Middle frontal gyrus (tissue), 1 donor: ENCODE data around the gene FBXO42.

Source experiments
- DNase-seq: peaks from one replicate; pipeline ENCODE4 v3.0.0-alpha.2; 2015; ENCODE audit warnings: low spot score; ENCODE audit errors: extremely low spot score

FBXO42 gene

GRCh38 chr1:16244650-16245285 lies 107.5 kb downstream of the FBXO42 start:
- no peak for DNase-seq

DNA sequence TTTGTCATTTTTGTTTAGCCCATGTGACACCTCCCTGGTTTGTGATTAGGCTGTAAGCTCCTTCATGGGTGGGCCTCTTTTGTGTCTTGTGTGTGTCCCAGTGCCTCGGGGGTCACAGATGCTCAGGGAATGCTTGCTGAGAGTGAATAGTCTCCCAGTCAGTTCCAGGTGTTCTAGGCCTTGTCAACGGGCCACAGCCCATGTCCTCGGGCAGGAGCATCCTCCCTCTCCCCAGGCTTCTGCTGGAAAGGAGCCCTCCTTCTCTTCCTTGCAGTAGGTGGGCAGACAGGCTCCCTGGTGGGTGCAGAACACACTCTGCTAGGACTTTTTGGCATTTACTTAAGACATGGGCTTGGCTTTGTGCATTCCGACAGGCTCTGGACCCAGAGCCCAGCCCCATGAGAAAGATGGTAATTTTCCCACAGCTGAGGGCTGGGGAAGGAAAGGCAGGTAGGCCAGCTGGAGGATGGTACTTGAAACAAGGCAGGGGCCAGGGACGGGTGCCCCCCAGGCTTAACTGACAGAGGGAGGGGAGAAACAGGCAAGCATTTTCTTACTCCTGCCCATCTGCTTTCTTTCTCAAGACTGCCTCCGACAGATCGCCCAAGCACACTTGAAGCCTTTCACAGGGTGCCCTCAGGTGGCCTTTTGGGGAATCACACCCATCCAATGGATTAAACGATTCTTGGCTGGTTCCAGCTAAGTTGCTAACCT lies 108.2 kb downstream of the FBXO42 start:
- peak; percentile 72 for DNase-seq

- no peak for DNase-seq
These were observed 109.1 kb downstream of the FBXO42 start for GRCh38 chr1:16243215-16243610.

GRCh38 chr1:16242556-16243214 lies 109.6 kb downstream of the FBXO42 start:
- no peak for DNase-seq

- no peak for DNase-seq
These were observed 111.0 kb downstream of the FBXO42 start for GRCh38 chr1:16241221-16241708.

DNA sequence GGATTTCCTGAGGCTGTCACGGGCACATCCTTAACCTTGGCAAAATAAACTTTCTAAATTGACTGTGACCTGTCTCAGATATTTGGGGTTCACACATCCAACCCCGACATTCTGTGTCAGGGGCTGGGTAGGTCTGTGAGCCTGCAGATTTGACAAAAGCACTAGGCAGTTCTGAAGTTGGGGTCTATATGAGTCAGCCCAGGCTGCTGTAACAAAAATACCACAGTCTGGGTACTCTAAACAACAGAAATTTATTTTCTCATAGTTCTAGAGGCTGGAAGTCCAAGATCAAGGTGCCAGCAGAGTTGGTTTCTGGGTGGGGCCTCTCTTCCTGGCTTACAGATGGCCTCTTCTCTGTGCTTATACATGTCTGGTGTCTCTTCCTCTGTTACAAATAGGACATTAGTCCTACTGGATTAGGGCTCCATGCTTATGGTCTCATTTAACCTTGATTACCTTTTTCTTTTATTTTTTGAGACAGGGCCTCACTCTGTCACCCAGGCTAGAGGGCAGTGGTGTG lies 112.2 kb downstream of the FBXO42 start:
- DNase-seq = no peak

DNA sequence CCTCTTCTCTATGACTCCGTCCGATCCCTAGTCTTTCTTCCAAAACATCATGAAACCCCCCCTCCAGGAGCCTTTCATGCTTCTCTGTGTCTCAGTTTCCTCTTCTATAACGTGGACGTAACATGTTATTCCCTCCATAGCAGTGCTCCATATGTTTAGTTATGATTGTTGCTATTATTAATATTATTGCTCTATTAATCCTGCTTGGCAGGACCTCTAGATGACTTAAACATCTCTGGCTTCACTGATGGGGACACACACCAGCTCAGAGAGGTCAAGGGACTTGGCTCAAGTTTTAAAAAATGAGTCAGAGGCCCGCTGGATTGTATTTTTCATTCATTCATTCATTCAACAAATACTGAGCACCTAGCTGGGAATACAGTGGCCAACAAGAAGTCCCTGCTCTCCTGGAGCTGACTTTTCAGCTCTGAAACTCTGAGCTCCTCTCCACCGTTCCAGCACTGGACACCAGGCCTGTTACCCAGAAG lies 114.9 kb downstream of the FBXO42 start:
- DNase-seq = no peak

GRCh38 chr1:16236511-16237342 lies 115.6 kb downstream of the FBXO42 start, which contains the start of gene CPLANE2:
Gene CPLANE2, minus strand, starts transcription at chr1:16237183. Its CDS starts 441 bp downstream, at chr1:16236742.
- DNase-seq = peak; percentile 82

DNA sequence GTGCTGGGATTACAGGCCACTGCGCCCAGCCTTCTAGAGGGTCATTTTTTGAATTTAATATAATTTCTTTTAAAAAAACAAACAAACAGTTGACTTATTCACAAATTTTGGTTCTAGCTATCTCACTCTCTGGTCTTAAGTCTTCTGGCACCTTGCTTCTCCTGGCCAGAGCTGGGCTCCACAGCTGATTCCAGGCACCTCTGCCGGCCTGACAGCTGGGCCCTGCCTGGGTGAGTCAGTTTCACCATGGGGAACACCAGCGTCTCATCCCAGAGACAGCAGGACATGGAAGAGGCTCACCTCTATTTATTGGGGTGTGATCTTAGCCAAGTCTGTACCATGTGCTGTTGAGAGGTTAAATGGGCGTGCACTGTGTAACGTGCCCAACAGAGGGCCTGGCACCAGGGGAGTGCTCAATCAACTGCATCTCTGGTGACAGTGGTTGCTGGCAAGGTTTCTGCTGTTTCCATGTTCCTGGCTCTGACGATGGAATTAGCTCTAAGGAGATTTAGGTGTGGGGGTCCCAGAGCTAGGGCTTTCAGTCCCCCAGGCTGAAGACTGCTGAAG lies 116.3 kb downstream of the FBXO42 start:
- no peak for DNase-seq

DNA sequence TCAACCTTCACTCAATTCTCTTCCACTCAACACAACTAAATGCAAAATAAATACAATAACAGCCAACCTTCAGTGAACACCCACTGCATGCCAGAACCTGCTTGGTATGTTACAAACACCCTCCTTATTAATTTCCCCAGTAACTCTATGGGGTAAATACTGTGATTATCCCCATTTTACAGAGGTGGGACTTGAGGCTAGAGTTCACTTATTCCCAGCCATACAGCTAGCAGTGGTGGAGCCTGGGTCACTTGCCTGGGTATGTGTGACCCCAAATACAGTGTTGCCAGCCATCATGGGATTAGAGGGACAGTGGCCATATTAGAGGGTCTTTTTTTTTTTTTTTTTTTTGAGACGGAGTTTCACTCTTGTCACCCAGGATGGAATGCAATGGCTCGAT lies 116.9 kb downstream of the FBXO42 start:
- DNase-seq = no peak

DNA sequence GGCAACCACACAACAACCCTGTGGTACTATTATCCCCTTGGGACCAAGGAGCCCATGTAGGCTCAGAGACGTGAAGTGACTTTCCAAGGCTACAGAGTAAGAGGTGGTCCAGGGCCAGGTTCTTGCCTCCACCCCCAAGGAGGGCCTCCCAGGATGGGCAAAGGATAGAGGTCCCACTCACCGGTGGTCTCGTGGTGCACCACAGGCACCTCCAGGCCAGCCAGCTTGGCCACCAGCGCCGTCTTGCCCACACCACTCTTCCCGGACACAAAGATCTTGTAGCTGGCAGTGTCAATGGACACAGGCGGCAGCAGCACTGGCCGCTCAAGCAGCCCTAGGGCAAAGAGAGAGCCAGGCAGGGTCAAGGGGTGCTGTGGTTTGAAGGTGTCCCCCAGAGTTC lies 118.8 kb downstream of the FBXO42 start:
- no peak for DNase-seq

GRCh38 chr1:16232316-16232710 lies 120.0 kb downstream of the FBXO42 start:
- no peak for DNase-seq

DNA sequence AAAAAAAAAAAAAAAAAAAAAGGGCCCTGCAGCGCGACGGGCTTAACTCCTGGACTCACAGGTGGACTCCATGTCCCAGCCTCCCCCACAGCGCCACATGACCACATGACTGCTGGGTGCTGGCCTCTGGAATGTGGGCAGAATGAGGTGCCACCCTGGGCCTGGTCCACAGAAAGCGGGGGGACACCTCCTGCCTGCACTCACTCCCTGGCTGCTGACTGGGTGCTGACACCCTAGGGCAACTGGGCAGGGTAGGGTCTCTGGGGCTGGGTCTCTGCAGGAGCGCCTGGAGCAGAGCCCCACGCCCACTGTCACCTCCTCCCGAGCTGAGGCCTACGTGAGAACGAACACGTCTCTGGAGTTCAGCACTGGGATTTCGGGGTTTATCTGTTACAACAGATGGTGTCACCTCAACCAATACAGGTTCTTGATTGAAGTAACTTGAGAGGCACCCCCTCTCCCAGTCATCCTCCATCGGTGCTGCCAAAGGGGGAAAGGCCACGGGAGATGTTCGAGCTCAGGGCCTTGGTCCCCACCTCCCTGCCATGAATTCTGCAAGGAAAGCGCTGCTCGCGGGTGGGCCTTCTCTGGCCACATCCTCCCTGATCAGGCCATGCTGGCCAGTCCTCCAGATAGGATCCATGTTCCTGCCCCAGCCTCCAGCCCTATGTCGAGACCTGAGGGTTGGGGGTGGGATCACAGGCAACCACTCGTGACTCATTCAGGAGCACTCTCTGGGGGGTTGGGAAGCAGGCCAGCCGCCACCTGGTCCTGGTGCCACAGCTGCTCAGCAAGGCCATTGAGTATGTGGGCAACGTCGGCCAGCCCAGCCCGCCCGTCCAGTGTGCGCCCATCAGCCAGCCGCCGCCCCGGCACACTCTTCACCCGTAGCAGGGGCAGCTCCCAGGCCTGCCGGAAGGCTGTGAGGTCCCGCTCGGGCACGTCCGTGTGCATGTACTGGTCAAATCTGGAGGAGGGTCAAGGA lies 120.7 kb downstream of the FBXO42 start:
- no peak for DNase-seq

- DNase-seq = no peak
These were observed 121.5 kb downstream of the FBXO42 start for GRCh38 chr1:16230744-16231143.

DNA sequence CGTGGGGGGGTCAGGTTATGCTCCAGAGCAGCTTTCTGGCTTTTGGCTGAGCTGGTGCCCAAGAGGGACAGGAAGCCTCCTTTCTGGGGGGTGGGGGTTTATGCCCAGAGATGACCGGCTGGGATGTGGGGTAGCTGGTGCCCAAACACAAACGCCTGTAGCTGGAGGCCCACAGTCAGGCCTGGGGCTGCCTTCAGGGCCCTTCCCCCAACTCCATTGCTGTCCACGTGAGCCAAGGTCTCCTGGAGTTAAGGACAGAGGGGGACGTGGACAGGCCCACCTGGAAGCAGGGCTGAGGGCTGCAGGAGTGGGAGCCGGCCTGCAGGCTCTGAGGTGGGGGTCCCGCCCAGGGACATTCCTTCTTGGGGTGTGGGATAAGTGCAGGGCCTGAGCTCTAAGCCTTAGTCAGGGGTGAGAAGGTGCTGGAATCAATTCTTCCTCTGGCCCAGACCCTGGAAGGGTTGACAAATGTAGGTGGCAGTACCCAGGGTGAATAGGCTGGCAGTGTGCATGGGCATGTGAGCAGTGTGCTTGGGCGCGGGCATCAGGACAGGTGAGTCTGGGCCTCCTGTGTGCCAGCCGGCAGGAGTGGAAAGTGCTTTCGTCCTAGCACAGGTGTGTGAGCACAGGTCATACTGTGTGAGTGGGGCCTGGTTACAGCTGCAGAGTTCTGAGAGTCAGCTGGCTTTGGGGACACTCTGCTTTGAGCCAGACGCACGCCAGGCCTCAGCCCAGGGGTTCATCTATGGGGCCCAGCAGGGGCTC lies 122.1 kb downstream of the FBXO42 start:
- no peak for DNase-seq

GRCh38 chr1:16226490-16227179 lies 125.6 kb downstream of the FBXO42 start:
- no peak for DNase-seq

- no peak for DNase-seq
These were observed 126.2 kb downstream of the FBXO42 start for GRCh38 chr1:16226129-16226489.

DNA sequence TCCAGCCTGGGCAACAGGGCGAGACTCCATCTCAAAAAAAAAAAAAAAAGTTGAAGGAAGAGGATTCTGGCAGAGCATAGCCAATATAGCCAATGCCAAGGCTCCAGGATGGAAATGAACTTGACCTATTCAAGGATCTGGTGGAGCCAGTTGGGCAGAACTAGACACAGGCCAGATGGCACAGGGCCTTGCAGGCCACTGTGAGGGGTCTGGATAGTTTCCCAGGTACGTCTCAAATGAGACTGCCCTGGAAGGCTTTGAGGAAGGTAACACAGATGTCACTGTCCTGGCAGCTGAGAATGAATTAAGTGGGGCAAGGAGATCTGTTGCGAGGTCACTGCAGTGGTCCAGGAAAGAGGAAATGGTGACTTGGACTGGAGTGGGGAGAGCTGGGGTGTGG lies 127.8 kb downstream of the FBXO42 start:
- DNase-seq = no peak
